Body of pancreas (tissue), 4 donors: Measurements from ENCODE around the gene MEA1. TPM values are rescaled to one million over a fixed set of nuclear protein-coding genes. Genes with fewer than 3 reads are reported as not detected.

Experiments
- ATAC-seq: fragments of 150-250 bp; one replicate; pipeline ENCODE4 v1.9.1; 2016
- DNase-seq, 4 donors: peaks; one replicate each; pipeline ENCODE4 v3.0.0-alpha.2; 2019
- H3K27ac ChIP-seq, 4 donors: fragments of 200-600 bp; sonication (generic); 1 replicate in 3 of 4; 2 replicates in 1 of 4; pipeline versions ENCODE4 v1.5.1 to v1.6.1; 2016 to 2019; ENCODE audit warnings: mild to moderate bottlenecking in 1 of 4, mixed read lengths in 1 of 4, moderate library complexity in 1 of 4
- H3K27me3 ChIP-seq, 2 donors: fragments of 200-600 bp; sonication (generic); one replicate each; pipeline ENCODE4 v1.6.0; 2016; ENCODE audit warnings: mild to moderate bottlenecking in 1 of 2
- H3K36me3 ChIP-seq, 2 donors: fragments of 200-600 bp; sonication (generic); replicated peaks in 1 of 2; 2 replicates each; pipeline ENCODE4 v1.5.1; 2016; ENCODE audit warnings: low read depth in 2 of 2; ENCODE audit not compliant: insufficient read depth in 1 of 2
- H3K4me1 ChIP-seq: fragments of 200-600 bp; sonication (generic); one replicate; pipeline ENCODE4 v1.6.0; 2016
- H3K4me3 ChIP-seq, 2 donors: fragments of 200-600 bp; sonication (generic); 1 replicate in 1 of 2; 2 replicates in 1 of 2; pipeline ENCODE4 v1.5.1; 2016 to 2019
- H3K9me3 ChIP-seq, 3 donors: fragments of 200-600 bp; sonication (generic); 1 replicate in 2 of 3; 2 replicates in 1 of 3; pipeline ENCODE4 v1.5.1; 2016
- CTCF ChIP-seq, 7 experiments: fragments of 450-650 bp in 4 of 7; fragments of 200-600 bp in 3 of 7; sonication (generic) in 3 of 7; IDR thresholded peaks; one replicate each; pipeline ENCODE4 v1.5.1; 2016 to 2019; ENCODE audit warnings: antibody characterized with exemption in 7 of 7
- POLR2A ChIP-seq, 3 donors: fragments of 450-650 bp; IDR thresholded peaks; one replicate each; pipeline ENCODE4 v1.6.1; 2016; ENCODE audit warnings: antibody characterized with exemption in 3 of 3, mild to moderate bottlenecking in 2 of 3
- WGBS, 2 donors: methylation state at CpG; one replicate each; pipeline ENCODE4 v1.1.5; 2017; 5-methylcytosine and 5-hydroxymethylcytosine counted together
- intact Hi-C: fragments of 100-400 bp; cut with DNase I; formaldehyde crosslinking; loops from one replicate; pipeline ENCODE4 v1.15.1; 2023
- total RNA-seq, 2 donors: library from RNA; depleted of rRNA; stranded (reverse); fragments of >200 nt; gene quantifications; one replicate each; pipeline ENCODE4 v1.1.0, GENCODE V29; 2016

The MEA1 gene
- total RNA-seq, 2 donors from 2014 or later, result 17.5 to 32.9 TPM

- ATAC-seq, result no peak
- intact Hi-C loops, result no loop called here
- peaks cover 43% of the 10 kb centered on the region for H3K4me1 ChIP-seq
Observed at GRCh38 chr6:43054206-43054943, 40.6 kb upstream of the MEA1 start.

GRCh38 chr6:43053545-43054205 is 39.9 kb upstream of the MEA1 start, which contains the start of gene CUL7:
CUL7 (minus strand) TSS chr6:43053851; CDS start chr6:43052788, 1,063 bp downstream.
- Histone ChIP-seq H3K9me3 (no peaks in the 10 kb centered on the region), H3K27me3 (no peaks in the 10 kb centered on the region), H3K27ac (peak within 1 kb of the TSS; percentile 83 to 92 (median 87)), H3K36me3 (peaks cover 5 to 10% of the 10 kb centered on the region in 2 donors), H3K4me1 (peaks cover 42% of the 10 kb centered on the region), H3K4me3 (peak within 1 kb of the TSS; percentile 69 to 73)
- intact Hi-C loops, result no loop called here
- peak; percentile 81 to 93 (median 91) for TF ChIP-seq POLR2A (IDR thresholded peaks at IDR 0.05)
- TF ChIP-seq CTCF (IDR thresholded peaks at IDR 0.05), result peak in 1 of 7 experiments; percentile 9
- DNase-seq (peak; percentile 93 to 96 (median 95)), ATAC-seq (peak; percentile 96)
- WGBS, 2 donors, result 1 to 4% methylated on average over 11 to 45 of the region's 45 CpGs

More at GRCh38 chr6:43054206-43054943, 40.6 kb upstream of the MEA1 start:
- TF ChIP-seq CTCF (IDR thresholded peaks at IDR 0.05) (no peak), POLR2A (IDR thresholded peaks at IDR 0.05) (no peak)
- peak in 1 of 4 donors; percentile 34 for DNase-seq
- no peak overlapping the region for H3K4me3 ChIP-seq
- peaks cover under 1 to 5% of the 10 kb centered on the region in 2 donors for H3K36me3 ChIP-seq
- no peaks in the 10 kb centered on the region for H3K9me3 ChIP-seq
- peak overlapping the region; percentile 83 to 92 (median 87) for H3K27ac ChIP-seq
- H3K27me3 ChIP-seq, result no peaks in the 10 kb centered on the region
- WGBS, 2 donors, result 66 to 71% methylated on average over 17 of the region's 17 CpGs

- intact Hi-C loops, result no loop called here
- peak overlapping the region; percentile 83 to 92 (median 87) for H3K27ac ChIP-seq
- no peaks in the 10 kb centered on the region for H3K9me3 ChIP-seq
- H3K27me3 ChIP-seq, result no peaks in the 10 kb centered on the region
- ATAC-seq (peak; percentile 21), DNase-seq (peak; percentile 41 to 56 (median 42))
- peak overlapping the region; percentile 69 to 73 for H3K4me3 ChIP-seq
- 7% methylated on average over 22 of the region's 22 CpGs for WGBS, 2 donors
- peaks cover 9 to 13% of the 10 kb centered on the region in 2 donors for H3K36me3 ChIP-seq
- peaks cover 35% of the 10 kb centered on the region for H3K4me1 ChIP-seq
- no peak for TF ChIP-seq POLR2A (IDR thresholded peaks at IDR 0.05)
- no peak for TF ChIP-seq CTCF (IDR thresholded peaks at IDR 0.05)
Observed at GRCh38 chr6:43052842-43053544, 39.2 kb upstream of the MEA1 start.

GRCh38 chr6:43052225-43052841 is 38.6 kb upstream of the MEA1 start:
- TF ChIP-seq POLR2A (IDR thresholded peaks at IDR 0.05) (no peak), CTCF (IDR thresholded peaks at IDR 0.05) (no peak)
- Histone ChIP-seq H3K36me3 (peaks cover 13% of the 10 kb centered on the region in 2 donors), H3K4me3 (peak overlapping the region in 1 of 2 donors; percentile 69), H3K27ac (peak overlapping the region in 3 of 4 donors; percentile 83 to 92 (median 90)), H3K4me1 (peaks cover 33% of the 10 kb centered on the region), H3K9me3 (no peaks in the 10 kb centered on the region), H3K27me3 (no peaks in the 10 kb centered on the region)
- intact Hi-C loops, result no loop called here
- DNase-seq, result peak in 1 of 4 donors; percentile 17
- WGBS, 2 donors, result 79 to 87% methylated on average over 12 to 19 of the region's 19 CpGs
- ATAC-seq, result no peak
